WTC11 (cell line): ENCODE measurements around the gene SURF2. TPM values are rescaled to one million over a fixed set of nuclear protein-coding genes. Genes with fewer than 3 reads are reported as not detected.

Experiments
- ATAC-seq: fragments of 200-7000 bp; cut with Tn5 transposase; 2 replicates; pipeline ENCODE4 v1.10.0; 2021; ENCODE audit warnings: mild to moderate bottlenecking, moderate library complexity
- CTCF ChIA-PET: fragments of 300-600 bp; sonication (Branson Sonifier 250); formaldehyde crosslinking; loops from one replicate; lab custom pipeline; 2021; ENCODE audit warnings: antibody characterized with exemption; lab: Charles Lee
- POLR2A ChIA-PET: fragments of 350-600 bp; sonication (Branson Sonifier 250); formaldehyde crosslinking; loops from one replicate; lab custom pipeline; 2021; ENCODE audit warnings: antibody characterized with exemption; lab: Charles Lee
- DNase-seq: peaks from one replicate; pipeline ENCODE4 v3.0.0; 2021; ENCODE audit warnings: low spot score
- H3K27ac Mint-ChIP-seq: 2 replicates; pipeline ENCODE4 v1.8.0; 2021; ENCODE audit warnings: mixed read lengths
- H3K27me3 Mint-ChIP-seq: 2 replicates; pipeline ENCODE4 v1.8.0; 2021; ENCODE audit warnings: low read depth, mild to moderate bottlenecking, moderate library complexity, mixed read lengths
- H3K36me3 Mint-ChIP-seq: 2 replicates; pipeline ENCODE4 v1.8.0; 2021; ENCODE audit warnings: mixed read lengths
- H3K4me1 Mint-ChIP-seq: 2 replicates; pipeline ENCODE4 v1.8.0; 2022; ENCODE audit warnings: mixed read lengths
- H3K4me3 Mint-ChIP-seq: 2 replicates; pipeline ENCODE4 v1.8.0; 2021; ENCODE audit warnings: mild to moderate bottlenecking, moderate library complexity, mixed read lengths
- H3K9me3 Mint-ChIP-seq: 2 replicates; pipeline ENCODE4 v1.8.0; 2021; ENCODE audit warnings: mixed read lengths
- ATF3 ChIP-seq: sonication (generic); formaldehyde crosslinking; conservative IDR thresholded peaks from 2 replicates; pipeline ENCODE4 v1.8.1; 2022; ENCODE audit warnings: mild to moderate bottlenecking, missing genetic modification reagents
- CDX4 ChIP-seq: fragments of 250-450 bp; sonication (Bioruptor Pico); IDR thresholded peaks from 2 replicates; pipeline ENCODE4 v1.9.0; 2021; ENCODE audit warnings: moderate library complexity, mild to moderate bottlenecking, inconsistent platforms, borderline replicate concordance
- E2F5 ChIP-seq: sonication (generic); formaldehyde crosslinking; IDR thresholded peaks from 2 replicates; pipeline ENCODE4 v1.8.1; 2022; ENCODE audit warnings: mild to moderate bottlenecking, moderate library complexity, missing genetic modification reagents
- ESRRA ChIP-seq: sonication (generic); formaldehyde crosslinking; IDR thresholded peaks from 2 replicates; pipeline ENCODE4 v1.8.1; 2022; ENCODE audit warnings: mild to moderate bottlenecking, missing genetic modification reagents, borderline replicate concordance
- FOXK1 ChIP-seq: sonication (generic); formaldehyde crosslinking; IDR thresholded peaks from 2 replicates; pipeline ENCODE4 v1.8.0; 2022; ENCODE audit warnings: mild to moderate bottlenecking, moderate library complexity, missing genetic modification reagents
- IRF2 ChIP-seq: sonication (generic); formaldehyde crosslinking; IDR thresholded peaks from 2 replicates; pipeline ENCODE4 v1.8.0; 2022; ENCODE audit warnings: low read depth, missing genetic modification reagents, borderline replicate concordance
- MXD4 ChIP-seq: fragments of 250-450 bp; sonication (Bioruptor Pico); IDR thresholded peaks from 2 replicates; pipeline ENCODE4 v1.8.0; 2021; ENCODE audit warnings: mild to moderate bottlenecking, moderate library complexity, borderline replicate concordance
- MYBL2 ChIP-seq: sonication (generic); formaldehyde crosslinking; IDR thresholded peaks from 2 replicates; pipeline ENCODE4 v1.8.1; 2023; ENCODE audit warnings: mild to moderate bottlenecking, moderate library complexity, missing genetic modification reagents
- NFE2L1 ChIP-seq: sonication (generic); formaldehyde crosslinking; IDR thresholded peaks from 2 replicates; pipeline ENCODE4 v1.8.1; 2023; ENCODE audit warnings: missing genetic modification reagents
- NFYB ChIP-seq: sonication (generic); formaldehyde crosslinking; conservative IDR thresholded peaks from 2 replicates; pipeline ENCODE4 v1.8.0; 2022; ENCODE audit warnings: low read depth, missing genetic modification reagents
- RELA ChIP-seq: sonication (generic); formaldehyde crosslinking; IDR thresholded peaks from 2 replicates; pipeline ENCODE4 v1.8.1; 2022; ENCODE audit warnings: missing genetic modification reagents, mild to moderate bottlenecking, borderline replicate concordance
- TEAD1 ChIP-seq: sonication (generic); formaldehyde crosslinking; IDR thresholded peaks from 2 replicates; pipeline ENCODE4 v1.8.0; 2022; ENCODE audit warnings: mild to moderate bottlenecking, missing genetic modification reagents
- ZBTB21 ChIP-seq: sonication (generic); formaldehyde crosslinking; IDR thresholded peaks from 2 replicates; pipeline ENCODE4 v1.8.1; 2023; ENCODE audit warnings: mild to moderate bottlenecking, missing genetic modification reagents, borderline replicate concordance
- total RNA-seq: library from RNA; stranded (reverse); gene quantifications from 3 replicates; pipeline ENCODE4 v1.2.3, GENCODE V29; 2021
- TF ChIP-seq, protein P1 (sequence below): fragments of 250-450 bp; sonication (Bioruptor Pico); IDR thresholded peaks from 2 replicates; pipeline ENCODE4 v1.8.0; 2021; ENCODE audit warnings: mild to moderate bottlenecking
- TF ChIP-seq, protein P2 (sequence below): sonication (generic); formaldehyde crosslinking; IDR thresholded peaks from 2 replicates; pipeline ENCODE4 v1.8.1; 2022; ENCODE audit warnings: mild to moderate bottlenecking, missing genetic modification reagents, moderate library complexity, borderline replicate concordance
- TF ChIP-seq, protein P3 (sequence below): sonication (generic); formaldehyde crosslinking; IDR thresholded peaks from 2 replicates; pipeline ENCODE4 v1.8.0; 2023; ENCODE audit warnings: missing genetic modification reagents, mild to moderate bottlenecking, borderline replicate concordance
- TF ChIP-seq, protein P4 (sequence below): sonication (generic); formaldehyde crosslinking; IDR thresholded peaks from 2 replicates; pipeline ENCODE4 v1.8.1; 2022; ENCODE audit warnings: low read depth, missing genetic modification reagents, borderline replicate concordance
- TF ChIP-seq, protein P5 (sequence below): fragments of 250-450 bp; sonication (Bioruptor Pico); IDR thresholded peaks from 2 replicates; pipeline ENCODE4 v2.1.2; 2022; ENCODE audit warnings: mild to moderate bottlenecking, moderate library complexity

SURF2 gene
- total RNA-seq, 1 experiment from 2014 or later = 33.3 TPM

DNA sequence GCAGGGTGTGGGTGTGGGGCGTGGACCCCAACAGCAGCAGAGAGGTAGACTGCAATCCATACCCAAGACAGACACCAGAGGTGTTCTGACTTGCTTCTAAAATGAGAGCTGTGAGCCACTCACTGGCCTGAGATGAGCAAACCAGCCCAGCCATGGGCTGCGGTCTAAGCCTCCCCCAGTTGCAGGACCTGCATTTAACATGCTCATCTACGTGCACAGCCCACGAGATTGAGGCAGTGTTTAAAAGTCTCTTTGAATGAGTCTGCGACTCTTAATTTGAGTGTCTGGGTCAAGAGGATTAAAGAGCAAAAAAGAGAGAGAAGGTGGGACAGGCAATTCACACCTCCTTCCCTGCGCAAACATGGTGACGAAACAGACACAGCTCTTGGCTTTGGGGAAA is 13.6 kb downstream of the SURF2 start:
- no peak for TF ChIP-seq ESRRA (CRISPR knock-in tag)
- no peak for TF ChIP-seq NFE2L1
- TF ChIP-seq IRF2 (CRISPR knock-in tag) = no peak
- no peak for TF ChIP-seq MXD4 (CRISPR knock-in tag)
- no peak for TF ChIP-seq CDX4 (CRISPR knock-in tag)
- no peak for TF ChIP-seq TEAD1 (CRISPR knock-in tag)
- TF ChIP-seq, protein P1, sequence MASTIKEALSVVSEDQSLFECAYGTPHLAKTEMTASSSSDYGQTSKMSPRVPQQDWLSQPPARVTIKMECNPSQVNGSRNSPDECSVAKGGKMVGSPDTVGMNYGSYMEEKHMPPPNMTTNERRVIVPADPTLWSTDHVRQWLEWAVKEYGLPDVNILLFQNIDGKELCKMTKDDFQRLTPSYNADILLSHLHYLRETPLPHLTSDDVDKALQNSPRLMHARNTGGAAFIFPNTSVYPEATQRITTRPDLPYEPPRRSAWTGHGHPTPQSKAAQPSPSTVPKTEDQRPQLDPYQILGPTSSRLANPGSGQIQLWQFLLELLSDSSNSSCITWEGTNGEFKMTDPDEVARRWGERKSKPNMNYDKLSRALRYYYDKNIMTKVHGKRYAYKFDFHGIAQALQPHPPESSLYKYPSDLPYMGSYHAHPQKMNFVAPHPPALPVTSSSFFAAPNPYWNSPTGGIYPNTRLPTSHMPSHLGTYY (CRISPR knock-in tag) = no peak
- no peak for TF ChIP-seq NFYB (CRISPR knock-in tag)
- no peak for TF ChIP-seq ATF3 (CRISPR knock-in tag)
- TF ChIP-seq, protein P2, sequence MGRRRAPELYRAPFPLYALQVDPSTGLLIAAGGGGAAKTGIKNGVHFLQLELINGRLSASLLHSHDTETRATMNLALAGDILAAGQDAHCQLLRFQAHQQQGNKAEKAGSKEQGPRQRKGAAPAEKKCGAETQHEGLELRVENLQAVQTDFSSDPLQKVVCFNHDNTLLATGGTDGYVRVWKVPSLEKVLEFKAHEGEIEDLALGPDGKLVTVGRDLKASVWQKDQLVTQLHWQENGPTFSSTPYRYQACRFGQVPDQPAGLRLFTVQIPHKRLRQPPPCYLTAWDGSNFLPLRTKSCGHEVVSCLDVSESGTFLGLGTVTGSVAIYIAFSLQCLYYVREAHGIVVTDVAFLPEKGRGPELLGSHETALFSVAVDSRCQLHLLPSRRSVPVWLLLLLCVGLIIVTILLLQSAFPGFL (CRISPR knock-in tag) = no peak
- TF ChIP-seq, protein P3, sequence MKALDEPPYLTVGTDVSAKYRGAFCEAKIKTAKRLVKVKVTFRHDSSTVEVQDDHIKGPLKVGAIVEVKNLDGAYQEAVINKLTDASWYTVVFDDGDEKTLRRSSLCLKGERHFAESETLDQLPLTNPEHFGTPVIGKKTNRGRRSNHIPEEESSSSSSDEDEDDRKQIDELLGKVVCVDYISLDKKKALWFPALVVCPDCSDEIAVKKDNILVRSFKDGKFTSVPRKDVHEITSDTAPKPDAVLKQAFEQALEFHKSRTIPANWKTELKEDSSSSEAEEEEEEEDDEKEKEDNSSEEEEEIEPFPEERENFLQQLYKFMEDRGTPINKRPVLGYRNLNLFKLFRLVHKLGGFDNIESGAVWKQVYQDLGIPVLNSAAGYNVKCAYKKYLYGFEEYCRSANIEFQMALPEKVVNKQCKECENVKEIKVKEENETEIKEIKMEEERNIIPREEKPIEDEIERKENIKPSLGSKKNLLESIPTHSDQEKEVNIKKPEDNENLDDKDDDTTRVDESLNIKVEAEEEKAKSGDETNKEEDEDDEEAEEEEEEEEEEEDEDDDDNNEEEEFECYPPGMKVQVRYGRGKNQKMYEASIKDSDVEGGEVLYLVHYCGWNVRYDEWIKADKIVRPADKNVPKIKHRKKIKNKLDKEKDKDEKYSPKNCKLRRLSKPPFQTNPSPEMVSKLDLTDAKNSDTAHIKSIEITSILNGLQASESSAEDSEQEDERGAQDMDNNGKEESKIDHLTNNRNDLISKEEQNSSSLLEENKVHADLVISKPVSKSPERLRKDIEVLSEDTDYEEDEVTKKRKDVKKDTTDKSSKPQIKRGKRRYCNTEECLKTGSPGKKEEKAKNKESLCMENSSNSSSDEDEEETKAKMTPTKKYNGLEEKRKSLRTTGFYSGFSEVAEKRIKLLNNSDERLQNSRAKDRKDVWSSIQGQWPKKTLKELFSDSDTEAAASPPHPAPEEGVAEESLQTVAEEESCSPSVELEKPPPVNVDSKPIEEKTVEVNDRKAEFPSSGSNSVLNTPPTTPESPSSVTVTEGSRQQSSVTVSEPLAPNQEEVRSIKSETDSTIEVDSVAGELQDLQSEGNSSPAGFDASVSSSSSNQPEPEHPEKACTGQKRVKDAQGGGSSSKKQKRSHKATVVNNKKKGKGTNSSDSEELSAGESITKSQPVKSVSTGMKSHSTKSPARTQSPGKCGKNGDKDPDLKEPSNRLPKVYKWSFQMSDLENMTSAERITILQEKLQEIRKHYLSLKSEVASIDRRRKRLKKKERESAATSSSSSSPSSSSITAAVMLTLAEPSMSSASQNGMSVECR (CRISPR knock-in tag) = no peak
- no peaks in the 10 kb centered on the region for H3K9me3 Mint-ChIP-seq
- peaks cover 48% of the 10 kb centered on the region for H3K36me3 Mint-ChIP-seq
- H3K4me1 Mint-ChIP-seq = peaks cover 10% of the 10 kb centered on the region
- ChIA-PET CTCF (interaction anchor here (0.8 kb wide), 1 partner anchor 28 kb away, joined by 4 read pairs; no protein-coding TSS in a partner anchor), POLR2A (no interaction called here)
- no peak overlapping the region for H3K4me3 Mint-ChIP-seq
- H3K27me3 Mint-ChIP-seq = no peaks in the 10 kb centered on the region
- DNase-seq (no peak), ATAC-seq (no peak)
- 0 out of 2 replicates have a peak overlapping the region, but pooled peaks have one; percentile 3 for H3K27ac Mint-ChIP-seq

DNA sequence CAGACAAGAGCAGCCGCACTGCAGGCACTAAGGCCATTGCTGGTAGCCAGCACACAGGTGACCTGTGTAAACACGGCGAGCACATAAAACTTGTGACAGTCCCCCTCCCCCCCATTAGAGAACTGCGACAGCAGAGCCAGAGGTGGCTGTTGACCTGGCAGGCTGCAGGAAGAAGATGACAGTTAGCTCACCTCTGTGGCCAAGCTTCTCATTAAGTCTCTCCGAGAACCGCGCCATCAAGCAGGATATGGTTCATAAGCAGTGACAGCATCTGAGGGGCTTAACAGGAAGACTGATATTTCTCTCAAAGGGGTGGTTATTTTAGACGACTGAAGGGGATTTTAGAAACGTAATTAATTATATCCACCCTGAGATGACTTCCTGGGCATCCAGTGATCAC is 14.3 kb downstream of the SURF2 start:
- ATAC-seq (no peak), DNase-seq (no peak)
- ChIA-PET POLR2A (no interaction called here), CTCF (interaction anchor here (0.8 kb wide), 1 partner anchor 24 kb away, joined by 3 read pairs; no protein-coding TSS in a partner anchor)
- Mint-ChIP-seq H3K9me3 (no peaks in the 10 kb centered on the region), H3K27ac (no peak overlapping the region), H3K27me3 (no peaks in the 10 kb centered on the region), H3K4me3 (no peak overlapping the region), H3K4me1 (peaks cover 13% of the 10 kb centered on the region), H3K36me3 (peaks cover 43% of the 10 kb centered on the region)
- TF ChIP-seq ZBTB21 (CRISPR knock-in tag) = no peak
- no peak for TF ChIP-seq MYBL2 (CRISPR knock-in tag)
- TF ChIP-seq, protein P4, sequence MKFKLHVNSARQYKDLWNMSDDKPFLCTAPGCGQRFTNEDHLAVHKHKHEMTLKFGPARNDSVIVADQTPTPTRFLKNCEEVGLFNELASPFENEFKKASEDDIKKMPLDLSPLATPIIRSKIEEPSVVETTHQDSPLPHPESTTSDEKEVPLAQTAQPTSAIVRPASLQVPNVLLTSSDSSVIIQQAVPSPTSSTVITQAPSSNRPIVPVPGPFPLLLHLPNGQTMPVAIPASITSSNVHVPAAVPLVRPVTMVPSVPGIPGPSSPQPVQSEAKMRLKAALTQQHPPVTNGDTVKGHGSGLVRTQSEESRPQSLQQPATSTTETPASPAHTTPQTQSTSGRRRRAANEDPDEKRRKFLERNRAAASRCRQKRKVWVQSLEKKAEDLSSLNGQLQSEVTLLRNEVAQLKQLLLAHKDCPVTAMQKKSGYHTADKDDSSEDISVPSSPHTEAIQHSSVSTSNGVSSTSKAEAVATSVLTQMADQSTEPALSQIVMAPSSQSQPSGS (CRISPR knock-in tag) = no peak
- no peak for TF ChIP-seq CDX4 (CRISPR knock-in tag)
- no peak for TF ChIP-seq FOXK1 (CRISPR knock-in tag)
- TF ChIP-seq E2F5 (CRISPR knock-in tag) = no peak
- no peak for TF ChIP-seq RELA (CRISPR knock-in tag)
- TF ChIP-seq, protein P5, sequence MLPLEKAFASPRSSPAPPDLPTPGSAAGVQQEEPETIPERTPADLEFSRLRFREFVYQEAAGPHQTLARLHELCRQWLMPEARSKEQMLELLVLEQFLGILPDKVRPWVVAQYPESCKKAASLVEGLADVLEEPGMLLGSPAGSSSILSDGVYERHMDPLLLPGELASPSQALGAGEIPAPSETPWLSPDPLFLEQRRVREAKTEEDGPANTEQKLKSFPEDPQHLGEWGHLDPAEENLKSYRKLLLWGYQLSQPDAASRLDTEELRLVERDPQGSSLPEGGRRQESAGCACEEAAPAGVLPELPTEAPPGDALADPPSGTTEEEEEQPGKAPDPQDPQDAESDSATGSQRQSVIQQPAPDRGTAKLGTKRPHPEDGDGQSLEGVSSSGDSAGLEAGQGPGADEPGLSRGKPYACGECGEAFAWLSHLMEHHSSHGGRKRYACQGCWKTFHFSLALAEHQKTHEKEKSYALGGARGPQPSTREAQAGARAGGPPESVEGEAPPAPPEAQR (CRISPR knock-in tag) = no peak
